Testis (tissue), 3 donors: ENCODE measurements around the gene CD9. TPM values are rescaled to one million over a fixed set of nuclear protein-coding genes. Genes with fewer than 3 reads are reported as not detected.

Experiments used
- DNase-seq: peaks from one replicate; pipeline ENCODE4 v3.0.0-alpha.2; 2019
- H3K27ac ChIP-seq, 2 donors: fragments of 200-600 bp; sonication (generic); one replicate each; pipeline ENCODE4 v1.5.1; 2019
- H3K27me3 ChIP-seq: fragments of 200-600 bp; sonication (generic); one replicate; pipeline ENCODE4 v1.5.1; 2019
- H3K36me3 ChIP-seq: fragments of 200-600 bp; sonication (generic); one replicate; pipeline ENCODE4 v1.5.1; 2017; ENCODE audit warnings: low read depth; ENCODE audit errors: missing control alignments
- H3K4me1 ChIP-seq: fragments of 200-600 bp; sonication (generic); one replicate; pipeline ENCODE4 v1.5.1; 2019
- H3K4me3 ChIP-seq, 2 donors: fragments of 200-600 bp; sonication (generic); one replicate each; pipeline ENCODE4 v1.5.1; 2017 to 2019
- H3K9me3 ChIP-seq: fragments of 200-600 bp; sonication (generic); one replicate; pipeline ENCODE4 v1.5.1; 2017
- POLR2A ChIP-seq: fragments of 450-650 bp; IDR thresholded peaks from one replicate; pipeline ENCODE4 v1.6.1; 2017; ENCODE audit warnings: antibody characterized with exemption, mild to moderate bottlenecking, moderate library complexity
- WGBS, 2 donors: methylation state at CpG; one replicate each; pipeline ENCODE4 v1.1.5; 2018; 5-methylcytosine and 5-hydroxymethylcytosine counted together
- intact Hi-C: fragments of 100-400 bp; cut with DNase I; formaldehyde crosslinking; loops from one replicate; pipeline ENCODE4 v1.15.1; 2023; ENCODE audit warnings: low total_unique reads
- polyA plus RNA-seq: library from polyadenylated mRNA; stranded (reverse); fragments of 350-450 nt; fragmentation: Illumina TruSeq; extraction: RNeasy Lipid Tissue Mini Kit (QIAGEN cat#74804); gene quantifications from one replicate; pipeline ENCODE4 v1.2.3, GENCODE V29; 2014; ENCODE audit warnings: low read depth, low replicate concordance; ENCODE audit not compliant: insufficient read depth
- total RNA-seq, 2 donors: library from RNA; depleted of rRNA; stranded (reverse); fragments of >200 nt; gene quantifications; one replicate each; pipeline ENCODE4 v1.2.3, GENCODE V29; 2016
- TF ChIP-seq, protein P1 (sequence below), 3 experiments: fragments of 450-650 bp in 2 of 3; fragments of 200-600 bp in 1 of 3; sonication (generic) in 1 of 3; IDR thresholded peaks; one replicate each; pipeline ENCODE4 v1.5.1; 2016 to 2019; ENCODE audit warnings: antibody characterized with exemption in 3 of 3, mild to moderate bottlenecking in 2 of 3, moderate library complexity in 1 of 3

CD9 gene
- total and polyA plus RNA-seq, 3 donors from 2014 or later = 31.2 to 94.2 (median 53.1) TPM

- Histone ChIP-seq H3K27me3 (no peaks in the 10 kb centered on the region), H3K9me3 (no peaks in the 10 kb centered on the region), H3K4me1 (peaks cover 6% of the 10 kb centered on the region), H3K27ac (no peak overlapping the region), H3K36me3 (no peaks in the 10 kb centered on the region), H3K4me3 (no peak overlapping the region)
- 88 to 89% methylated on average over 7 of the region's 7 CpGs for WGBS, 2 donors
- intact Hi-C loops = no loop called here
- no peak for DNase-seq
- no peak for TF ChIP-seq POLR2A
- TF ChIP-seq, protein P1, sequence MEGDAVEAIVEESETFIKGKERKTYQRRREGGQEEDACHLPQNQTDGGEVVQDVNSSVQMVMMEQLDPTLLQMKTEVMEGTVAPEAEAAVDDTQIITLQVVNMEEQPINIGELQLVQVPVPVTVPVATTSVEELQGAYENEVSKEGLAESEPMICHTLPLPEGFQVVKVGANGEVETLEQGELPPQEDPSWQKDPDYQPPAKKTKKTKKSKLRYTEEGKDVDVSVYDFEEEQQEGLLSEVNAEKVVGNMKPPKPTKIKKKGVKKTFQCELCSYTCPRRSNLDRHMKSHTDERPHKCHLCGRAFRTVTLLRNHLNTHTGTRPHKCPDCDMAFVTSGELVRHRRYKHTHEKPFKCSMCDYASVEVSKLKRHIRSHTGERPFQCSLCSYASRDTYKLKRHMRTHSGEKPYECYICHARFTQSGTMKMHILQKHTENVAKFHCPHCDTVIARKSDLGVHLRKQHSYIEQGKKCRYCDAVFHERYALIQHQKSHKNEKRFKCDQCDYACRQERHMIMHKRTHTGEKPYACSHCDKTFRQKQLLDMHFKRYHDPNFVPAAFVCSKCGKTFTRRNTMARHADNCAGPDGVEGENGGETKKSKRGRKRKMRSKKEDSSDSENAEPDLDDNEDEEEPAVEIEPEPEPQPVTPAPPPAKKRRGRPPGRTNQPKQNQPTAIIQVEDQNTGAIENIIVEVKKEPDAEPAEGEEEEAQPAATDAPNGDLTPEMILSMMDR (IDR thresholded peaks at IDR 0.05) = no peak
These were observed 66.4 kb downstream of the CD9 start for GRCh38 chr12:6266541-6266966.

DNA sequence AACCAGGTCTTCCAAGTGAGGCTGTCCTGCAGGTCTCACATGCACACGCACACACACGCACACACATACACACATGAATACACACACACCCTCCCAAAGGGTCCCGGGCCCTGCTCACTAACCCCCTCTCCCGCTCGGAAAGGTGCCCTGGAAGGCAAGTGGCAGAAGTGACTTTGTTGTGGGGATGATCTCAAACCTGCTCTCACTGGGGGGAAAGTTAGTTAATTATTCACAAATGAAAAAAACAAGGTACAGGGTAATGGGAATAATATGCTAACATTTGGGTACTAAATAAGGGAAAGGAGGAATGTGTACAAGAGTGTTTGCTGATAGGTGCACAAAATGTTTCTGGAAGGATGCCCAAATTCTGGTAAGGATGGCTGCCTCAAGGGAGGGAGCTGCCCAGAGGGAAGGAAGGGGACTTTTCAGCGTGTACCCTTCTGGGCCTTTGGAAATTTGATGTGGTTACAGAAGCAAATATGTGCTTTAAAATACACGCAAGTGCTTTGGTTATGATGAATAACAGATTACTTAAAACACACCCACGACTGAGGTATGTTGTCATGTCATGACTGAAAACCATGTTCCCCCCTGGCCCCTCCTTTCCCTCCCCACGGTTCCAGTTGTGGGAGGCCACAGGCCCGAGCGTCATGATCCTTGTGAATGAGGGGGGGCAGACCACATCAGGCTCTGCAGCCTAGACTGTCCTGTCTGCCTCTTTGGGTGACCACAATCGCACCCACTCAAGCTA is 66.9 kb downstream of the CD9 start:
- Histone ChIP-seq H3K4me1 (peaks cover 6% of the 10 kb centered on the region), H3K4me3 (no peak overlapping the region), H3K27ac (no peak overlapping the region), H3K36me3 (no peaks in the 10 kb centered on the region), H3K27me3 (no peaks in the 10 kb centered on the region), H3K9me3 (no peaks in the 10 kb centered on the region)
- intact Hi-C loops = no loop called here
- WGBS, 2 donors = 79 to 81% methylated on average over 10 to 11 of the region's 12 CpGs
- TF ChIP-seq, protein P1 (IDR thresholded peaks at IDR 0.05) = no peak
- no peak for TF ChIP-seq POLR2A
- DNase-seq = no peak

- Histone ChIP-seq H3K27me3 (no peaks in the 10 kb centered on the region), H3K4me1 (peaks cover 11% of the 10 kb centered on the region), H3K9me3 (no peaks in the 10 kb centered on the region), H3K36me3 (no peaks in the 10 kb centered on the region), H3K4me3 (no peak overlapping the region), H3K27ac (no peak overlapping the region)
- intact Hi-C loops = no loop called here
- 56 to 60% methylated on average over 7 to 10 of the region's 10 CpGs for WGBS, 2 donors
- DNase-seq = no peak
- no peak for TF ChIP-seq POLR2A
These were observed 68.4 kb downstream of the CD9 start for GRCh38 chr12:6268484-6269157.

DNA sequence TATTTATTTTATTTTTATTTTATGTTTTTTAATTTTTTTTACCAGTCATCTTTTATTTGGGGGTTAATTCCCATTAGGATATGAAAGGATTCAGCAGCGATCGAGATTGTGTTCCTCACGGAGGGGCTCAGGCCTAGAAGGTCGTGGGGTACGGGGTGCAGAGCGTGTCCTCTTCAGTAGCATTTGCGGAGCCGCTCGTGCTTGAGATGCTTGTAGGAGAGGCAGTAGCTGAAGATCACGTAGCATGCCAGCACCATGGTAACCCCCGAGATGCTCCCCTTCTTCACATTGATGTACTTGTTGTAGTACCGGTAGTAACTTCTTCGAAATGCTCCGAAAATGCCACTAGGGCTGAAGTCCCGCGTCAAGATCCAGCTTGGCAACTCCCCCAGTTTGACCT is 69.8 kb downstream of the CD9 start:
- H3K36me3 ChIP-seq = no peaks in the 10 kb centered on the region
- TF ChIP-seq, protein P1 (IDR thresholded peaks at IDR 0.05) = no peak
- TF ChIP-seq POLR2A = no peak
- DNase-seq = no peak
- H3K4me1 ChIP-seq = peaks cover 8% of the 10 kb centered on the region
- H3K27ac ChIP-seq = no peak overlapping the region
- no peaks in the 10 kb centered on the region for H3K9me3 ChIP-seq
- no peak overlapping the region for H3K4me3 ChIP-seq
- no peaks in the 10 kb centered on the region for H3K27me3 ChIP-seq
- intact Hi-C loops = no loop called here
- 94 to 95% methylated on average over 16 of the region's 16 CpGs for WGBS, 2 donors

DNA sequence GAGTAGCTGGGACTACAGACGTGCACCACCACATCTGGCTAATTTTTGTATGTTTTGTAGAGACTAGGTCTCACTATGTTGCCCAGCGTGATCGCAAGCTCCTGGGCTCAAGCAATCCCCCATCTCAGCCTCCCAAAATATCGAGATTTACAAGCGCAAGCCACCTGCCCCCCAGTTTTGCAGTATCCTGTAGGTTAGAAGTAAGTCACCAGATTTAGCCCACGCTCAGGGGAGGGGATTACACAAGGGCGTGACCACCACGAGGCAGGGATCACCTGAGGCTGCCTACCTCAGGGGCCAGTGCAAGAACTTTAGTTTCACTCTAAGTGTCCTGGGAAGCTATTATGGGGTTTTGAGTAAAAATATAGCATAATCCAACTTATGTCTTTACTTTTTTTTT is 71.1 kb downstream of the CD9 start:
- Histone ChIP-seq H3K27me3 (no peaks in the 10 kb centered on the region), H3K4me1 (peaks cover 8% of the 10 kb centered on the region), H3K9me3 (no peaks in the 10 kb centered on the region), H3K27ac (no peak overlapping the region), H3K36me3 (no peaks in the 10 kb centered on the region), H3K4me3 (no peak overlapping the region)
- TF ChIP-seq, protein P1 (IDR thresholded peaks at IDR 0.05) = no peak
- no peak for TF ChIP-seq POLR2A
- no peak for DNase-seq
- WGBS, 2 donors = 94 to 98% methylated on average over 8 of the region's 8 CpGs
- intact Hi-C loops = no loop called here
